Naive thymus-derived CD4-positive, alpha-beta T cell (primary cell): ENCODE results near the gene BRAP. TPM values are rescaled to one million over a fixed set of nuclear protein-coding genes. Genes with fewer than 3 reads are reported as not detected.
A peak's percentile ranks its signal among the peaks of the same experiment; 100 is the strongest.
"Not testable (repeated sequence)": the region's sequence is repeated elsewhere in the genome, so short reads cannot be mapped to it uniquely, and the experiment has no call there.

Source experiments
- ATAC-seq: fragments of 150-1000 bp; cut with Tn5 transposase; 2 replicates; pipeline ENCODE4 v1.10.0; 2021; ENCODE audit warnings: mild to moderate bottlenecking, moderate library complexity
- CTCF ChIA-PET: fragments of 350-600 bp; sonication (Branson Sonifier 250); formaldehyde crosslinking; loops from one replicate; lab custom pipeline; 2021; ENCODE audit warnings: antibody characterized with exemption; lab: Charles Lee
- POLR2A ChIA-PET: fragments of 350-600 bp; sonication (Branson Sonifier 250); formaldehyde crosslinking; loops from one replicate; lab custom pipeline; 2021; ENCODE audit warnings: antibody characterized with exemption, inconsistent platforms; lab: Charles Lee
- DNase-seq, 9 donors: peaks; one replicate each; pipeline versions ENCODE4 v3.0.0 to v3.0.0-alpha.2; 2020 to 2022; ENCODE audit warnings: mixed read lengths in 1 of 9
- H3K27ac ChIP-seq: one replicate; pipeline ENCODE4 v1.7.0; 2013; ENCODE audit warnings: mild to moderate bottlenecking, low read depth, low read length, moderate library complexity
- H3K27me3 ChIP-seq, 2 donors: one replicate each; pipeline ENCODE4 v1.7.0; 2013; ENCODE audit warnings: low read length in 2 of 2, mild to moderate bottlenecking in 2 of 2, moderate library complexity in 2 of 2; ENCODE audit not compliant: control insufficient read depth in 2 of 2, insufficient read depth in 2 of 2
- H3K36me3 ChIP-seq, 3 experiments: 1 replicate in 2 of 3; 2 replicates in 1 of 3; pipeline ENCODE4 v1.7.0; 2013; ENCODE audit warnings: low read length in 3 of 3, mild to moderate bottlenecking in 3 of 3, moderate library complexity in 1 of 3; ENCODE audit not compliant: insufficient read depth in 3 of 3, control insufficient read depth in 2 of 3
- H3K4me1 ChIP-seq, 2 donors: one replicate each; pipeline ENCODE4 v1.7.0; 2013; ENCODE audit warnings: low read length in 2 of 2, mild to moderate bottlenecking in 2 of 2, moderate library complexity in 1 of 2; ENCODE audit not compliant: control insufficient read depth in 2 of 2, insufficient read depth in 2 of 2
- H3K4me3 ChIP-seq: 2 replicates; pipeline ENCODE4 v1.7.0; 2013; ENCODE audit warnings: mild to moderate bottlenecking, low read length
- H3K9me3 ChIP-seq, 3 experiments: 1 replicate in 2 of 3; 2 replicates in 1 of 3; pipeline ENCODE4 v1.7.0; 2013; ENCODE audit warnings: low read length in 3 of 3; ENCODE audit not compliant: control insufficient read depth in 2 of 3
- H3K27ac Mint-ChIP-seq, 9 donors: one replicate each; pipeline ENCODE4 v1.8.0; 2020 to 2022; ENCODE audit warnings: mixed read lengths in 9 of 9, mild to moderate bottlenecking in 8 of 9, moderate library complexity in 5 of 9, inconsistent platforms in 2 of 9
- H3K27me3 Mint-ChIP-seq, 5 donors: one replicate each; pipeline ENCODE4 v1.8.0; 2021 to 2022; ENCODE audit warnings: mixed read lengths in 5 of 5, mild to moderate bottlenecking in 1 of 5
- H3K36me3 Mint-ChIP-seq, 5 donors: one replicate each; pipeline ENCODE4 v1.8.0; 2020 to 2022; ENCODE audit warnings: mixed read lengths in 5 of 5, mild to moderate bottlenecking in 3 of 5, inconsistent platforms in 1 of 5
- H3K4me1 Mint-ChIP-seq, 7 donors: one replicate each; pipeline ENCODE4 v1.8.0; 2020 to 2022; ENCODE audit warnings: mixed read lengths in 7 of 7, mild to moderate bottlenecking in 3 of 7, inconsistent platforms in 1 of 7
- H3K4me3 Mint-ChIP-seq, 10 donors: one replicate each; pipeline ENCODE4 v1.8.0; 2020 to 2022; ENCODE audit warnings: mild to moderate bottlenecking in 10 of 10, mixed read lengths in 10 of 10, moderate library complexity in 6 of 10, inconsistent platforms in 2 of 10
- H3K9me3 Mint-ChIP-seq, 11 donors: one replicate each; pipeline ENCODE4 v1.8.0; 2020 to 2022; ENCODE audit warnings: mixed read lengths in 11 of 11, mild to moderate bottlenecking in 4 of 11, inconsistent platforms in 1 of 11, moderate library complexity in 1 of 11
- intact Hi-C, 2 donors: fragments of 100-400 bp; cut with micrococcal nuclease; formaldehyde crosslinking; loops; one replicate each; pipeline ENCODE4 v1.15.1; 2023
- polyA plus RNA-seq, 2 donors: library from polyadenylated mRNA; unstranded; fragments of 300-500 nt; fragmentation: Illumina TruSeq; gene quantifications; one replicate each; pipeline ENCODE4 v1.2.3, GENCODE V29; 2021
- total RNA-seq, 6 experiments: library from RNA in 5 of 6; stranded (reverse) in 5 of 6; gene quantifications; 1 replicate in 5 of 6; 2 replicates in 1 of 6; pipeline ENCODE4 v1.2.3 and lab custom pipeline; 2021 to 2026

BRAP gene
- total and polyA plus RNA-seq, 7 experiments from 2014 or later = 19.4 to 27.3 (median 23.0) TPM

DNA sequence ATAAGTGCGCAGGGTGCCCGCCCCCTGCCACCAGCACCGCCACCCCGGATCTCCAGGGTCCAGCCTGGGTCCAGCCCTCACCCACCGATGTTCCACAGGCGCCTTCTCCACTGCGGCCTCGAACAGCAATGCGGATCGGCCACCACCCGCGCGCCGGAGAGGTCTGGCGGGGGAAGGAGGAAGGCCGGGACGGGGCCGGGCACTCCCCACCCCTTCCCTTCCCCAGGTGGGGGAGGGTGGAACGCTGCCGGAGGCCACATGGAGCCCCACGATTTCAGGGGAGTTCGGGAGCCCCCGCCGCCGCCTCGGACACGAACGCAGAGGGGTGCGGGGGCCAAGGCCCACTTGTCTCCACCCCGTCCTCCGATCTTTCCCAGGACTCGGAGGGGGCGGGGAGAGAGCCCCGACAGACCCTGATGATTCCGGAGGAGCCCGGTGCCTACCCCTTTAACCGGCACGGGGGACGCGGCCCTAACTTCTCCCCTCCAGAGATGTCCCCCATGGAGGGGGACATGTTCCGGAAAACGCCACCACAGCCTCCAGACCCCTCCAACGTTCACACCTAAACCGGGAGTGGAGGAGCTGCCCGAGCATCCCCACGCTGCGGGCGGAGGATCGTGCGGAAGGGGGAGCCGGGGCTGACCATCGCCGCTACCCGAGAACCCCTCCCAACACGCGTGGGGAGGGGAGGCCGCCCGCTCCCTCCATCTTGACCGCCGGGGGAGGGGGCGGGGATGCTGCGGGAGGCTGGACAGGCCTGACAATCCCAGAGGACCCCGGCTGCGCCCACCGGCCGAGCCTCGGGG is 87.7 kb downstream of the BRAP start:
- H3K9me3 Mint-ChIP-seq = peaks cover 0 to 11% (median 0%) of the 10 kb centered on the region in 11 donors
- Histone ChIP-seq H3K9me3 (no peaks in the 10 kb centered on the region), H3K4me1 (peaks cover 3 to 5% of the 10 kb centered on the region in 2 donors), H3K27ac (peak overlapping the region; percentile 80), H3K4me3 (peak overlapping the region; percentile 36), H3K27me3 (no peaks in the 10 kb centered on the region), H3K36me3 (peaks cover 0 to 15% (median 0%) of the 10 kb centered on the region in 3 experiments)
- H3K27ac Mint-ChIP-seq = peak overlapping the region; percentile 79 to 96 (median 89)
- POLR2A ChIA-PET = no interaction called here
- intact Hi-C loops = loop anchor here (2.0 to 10.0 kb wide), 14 partner anchors 41 to 1473 kb away; partner anchors contain the start of genes HECTD4 (in 2 of the 2), NAA25 (in 2 of the 2), PPP1CC (in 2 of the 2) and BRAP (in 1 of the 2)
- CTCF ChIA-PET = no interaction called here
- peak overlapping the region; percentile 90 to 97 (median 96) for H3K4me3 Mint-ChIP-seq
- ATAC-seq (no peak), DNase-seq (peak; percentile 11 to 58 (median 23))
- no peaks in the 10 kb centered on the region for H3K27me3 Mint-ChIP-seq
- H3K36me3 Mint-ChIP-seq = peaks cover 0 to 4% (median 0%) of the 10 kb centered on the region in 5 donors
- H3K4me1 Mint-ChIP-seq = peaks cover 30 to 49% (median 35%) of the 10 kb centered on the region in 7 donors

DNA sequence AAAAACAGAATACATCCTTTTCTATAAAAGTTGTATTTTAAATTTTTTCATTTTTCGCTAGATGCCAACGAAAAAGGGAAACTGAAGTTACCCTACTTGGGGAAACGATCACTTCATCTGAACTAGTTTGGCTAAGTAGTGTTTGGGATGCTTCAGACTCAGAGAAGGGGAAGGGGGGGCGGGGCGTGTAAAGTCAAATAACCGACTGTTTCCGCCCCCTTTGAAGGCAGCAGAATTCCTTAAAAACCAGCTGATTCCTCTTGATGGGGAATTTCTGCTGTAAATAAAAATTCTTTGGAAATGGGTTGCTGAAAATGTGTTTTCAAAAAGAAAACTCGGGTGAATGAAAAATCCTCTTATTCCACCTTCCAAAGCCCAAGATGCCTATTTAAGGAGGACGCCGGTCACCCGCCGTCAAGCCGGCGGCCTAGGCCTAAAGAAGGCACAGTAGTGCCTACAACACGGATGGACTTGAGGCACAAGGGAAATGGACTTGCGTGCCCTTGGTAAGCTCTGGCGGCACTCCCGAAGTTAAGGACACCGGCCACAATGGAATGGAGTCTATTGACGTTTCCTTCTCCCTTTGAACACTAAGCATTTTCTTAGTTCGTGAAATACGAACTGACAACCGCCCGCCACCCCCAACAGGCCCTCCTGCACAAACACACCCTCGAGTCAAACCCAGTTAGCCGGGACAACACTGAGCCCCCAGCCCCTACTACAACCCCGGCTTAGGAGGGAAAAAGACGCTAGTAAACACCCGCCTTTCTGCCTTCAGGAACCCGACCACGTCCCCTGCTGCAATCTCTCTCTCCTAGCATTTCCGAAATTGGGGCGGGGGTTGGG is 88.5 kb downstream of the BRAP start:
- POLR2A ChIA-PET = interaction anchor here (0.6 kb wide), 1 partner anchor 13 kb away, joined by 3 read pairs; no protein-coding TSS in a partner anchor
- CTCF ChIA-PET = no interaction called here
- Histone ChIP-seq H3K27me3 (no peaks in the 10 kb centered on the region), H3K4me3 (peak overlapping the region; percentile 36), H3K36me3 (peaks cover 0 to 15% (median 0%) of the 10 kb centered on the region in 3 experiments), H3K9me3 (no peaks in the 10 kb centered on the region), H3K4me1 (peaks cover 3 to 5% of the 10 kb centered on the region in 2 donors), H3K27ac (peak overlapping the region; percentile 80)
- ATAC-seq = no peak
- Mint-ChIP-seq H3K36me3 (peaks cover 0 to 4% (median 0%) of the 10 kb centered on the region in 5 donors), H3K9me3 (peaks cover 0 to 11% (median 0%) of the 10 kb centered on the region in 11 donors), H3K27ac (peak overlapping the region; percentile 79 to 96 (median 89)), H3K27me3 (no peaks in the 10 kb centered on the region), H3K4me3 (peak overlapping the region; percentile 90 to 97 (median 96)), H3K4me1 (peaks cover 31 to 52% (median 36%) of the 10 kb centered on the region in 7 donors)
- peak in 7 of 9 donors; percentile 7 to 34 (median 21) for DNase-seq
- intact Hi-C loops = loop anchor here (5.0 to 10.0 kb wide), 9 partner anchors 40 to 1472 kb away; partner anchors contain the start of genes HECTD4 (in 2 of the 2), PPP1CC (in 2 of the 2), ERP29 (in 1 of the 2) and IFT81 (in 1 of the 2)

DNA sequence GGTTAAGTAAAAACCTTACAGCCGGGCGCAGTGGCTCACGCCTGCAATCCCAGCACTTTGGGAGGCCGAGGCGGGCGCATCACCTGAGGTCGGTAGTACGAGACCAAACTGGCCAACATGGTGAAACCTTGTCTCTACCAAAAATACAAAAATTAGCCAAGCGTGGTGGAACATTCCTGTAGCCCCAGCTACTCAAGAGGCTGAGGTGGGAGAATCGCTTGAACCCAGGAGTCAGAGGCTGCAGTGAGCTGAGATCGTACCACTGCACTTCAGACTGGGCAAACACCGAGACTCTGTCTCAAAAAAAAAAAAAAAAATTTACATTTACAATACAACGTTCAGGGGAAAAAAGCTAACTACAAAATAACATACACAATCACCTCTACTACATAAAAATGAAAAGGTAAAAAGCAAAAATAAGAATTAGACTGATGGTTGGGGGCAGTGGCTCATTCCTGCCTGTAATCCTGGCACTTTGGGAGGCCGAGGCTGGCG is 90.4 kb downstream of the BRAP start:
- POLR2A ChIA-PET = interaction anchor here (0.6 to 0.7 kb wide), 2 partner anchors 32 to 661 kb away, joined by 3 read pairs; no protein-coding TSS in a partner anchor
- Mint-ChIP-seq H3K4me3 (peak overlapping the region in 5 of 10 donors; percentile 10 to 53 (median 25)), H3K9me3 (peaks cover 0 to 11% (median 0%) of the 10 kb centered on the region in 11 donors), H3K27ac (peak overlapping the region in 3 of 9 donors; percentile 40 to 65 (median 58)), H3K4me1 (peaks cover 30 to 52% (median 35%) of the 10 kb centered on the region in 7 donors)
- intact Hi-C loops = loop anchor here (5.0 to 10.0 kb wide), 9 partner anchors 38 to 1471 kb away; partner anchors contain the start of genes HECTD4 (in 2 of the 2), PPP1CC (in 2 of the 2), ERP29 (in 1 of the 2) and IFT81 (in 1 of the 2)
- DNase-seq, H3K9me3 ChIP-seq, H3K27me3 Mint-ChIP-seq, H3K36me3 Mint-ChIP-seq, H3K27ac ChIP-seq, H3K4me3 ChIP-seq, H3K4me1 ChIP-seq, H3K27me3 ChIP-seq, CTCF ChIA-PET, ATAC-seq: not testable (repeated sequence)
- H3K36me3 ChIP-seq = peaks cover 0 to 15% (median 0%) of the 10 kb centered on the region in 3 experiments

Other genes starting within 250 kb of the BRAP start
- 10 to 100 TPM; 39.7 to 71.9 (median 52.8) TPM for gene ATXN2, start 86.6 kb downstream of the BRAP start, total RNA-seq
- gene ATXN2, start 86.6 kb downstream of the BRAP start, polyA plus RNA-seq = 10 to 100 TPM; 23.9 to 32.2 TPM
- 10 to 100 TPM; 28.4 to 65.3 (median 36.0) TPM for gene ACAD10, start 97 bp upstream of the BRAP start, total RNA-seq
- gene ACAD10, start 97 bp upstream of the BRAP start, polyA plus RNA-seq = 10 to 100 TPM; 10.4 to 18.2 TPM
- 10 to 100 TPM in 1 of 5 experiments, 1 to 10 TPM in 3, under 1 TPM in 1; 0.46 to 69.3 (median 3.4) TPM for gene ALDH2, start 81.0 kb upstream of the BRAP start, total RNA-seq
- gene ALDH2, start 81.0 kb upstream of the BRAP start, polyA plus RNA-seq = under 1 TPM; 0.89 to 0.99 TPM
- gene MAPKAPK5, start 156.3 kb upstream of the BRAP start, total RNA-seq = 10 to 100 TPM; 46.1 to 72.1 (median 60.0) TPM
- 10 to 100 TPM; 30.6 to 53.4 TPM for gene MAPKAPK5, start 156.3 kb upstream of the BRAP start, polyA plus RNA-seq